Loucy (cell line): ENCODE measurements around the gene KCNMA1.

Source experiments
- EZH2phosphoT487 ChIP-seq: fragments of 200-600 bp; IDR thresholded peaks from 2 replicates; pipeline ENCODE4 v1.6.1; 2018; ENCODE audit warnings: antibody characterized with exemption, mild to moderate bottlenecking, moderate library complexity, borderline replicate concordance
- TF ChIP-seq, protein P1 (sequence below): fragments of 200-600 bp; sonication (generic); conservative IDR thresholded peaks from 2 replicates; pipeline ENCODE4 v1.5.1; 2014; ENCODE audit warnings: mild to moderate bottlenecking, antibody characterized with exemption, low read length

- TF ChIP-seq, protein P1, sequence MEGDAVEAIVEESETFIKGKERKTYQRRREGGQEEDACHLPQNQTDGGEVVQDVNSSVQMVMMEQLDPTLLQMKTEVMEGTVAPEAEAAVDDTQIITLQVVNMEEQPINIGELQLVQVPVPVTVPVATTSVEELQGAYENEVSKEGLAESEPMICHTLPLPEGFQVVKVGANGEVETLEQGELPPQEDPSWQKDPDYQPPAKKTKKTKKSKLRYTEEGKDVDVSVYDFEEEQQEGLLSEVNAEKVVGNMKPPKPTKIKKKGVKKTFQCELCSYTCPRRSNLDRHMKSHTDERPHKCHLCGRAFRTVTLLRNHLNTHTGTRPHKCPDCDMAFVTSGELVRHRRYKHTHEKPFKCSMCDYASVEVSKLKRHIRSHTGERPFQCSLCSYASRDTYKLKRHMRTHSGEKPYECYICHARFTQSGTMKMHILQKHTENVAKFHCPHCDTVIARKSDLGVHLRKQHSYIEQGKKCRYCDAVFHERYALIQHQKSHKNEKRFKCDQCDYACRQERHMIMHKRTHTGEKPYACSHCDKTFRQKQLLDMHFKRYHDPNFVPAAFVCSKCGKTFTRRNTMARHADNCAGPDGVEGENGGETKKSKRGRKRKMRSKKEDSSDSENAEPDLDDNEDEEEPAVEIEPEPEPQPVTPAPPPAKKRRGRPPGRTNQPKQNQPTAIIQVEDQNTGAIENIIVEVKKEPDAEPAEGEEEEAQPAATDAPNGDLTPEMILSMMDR = no peak
- no peak for TF ChIP-seq EZH2phosphoT487
Observed at GRCh38 chr10:76906256-76906655, 731.4 kb downstream of the KCNMA1 start.
